Measurements from ENCODE around the gene ANKLE2. TPM values are rescaled to one million over a fixed set of nuclear protein-coding genes. Genes with fewer than 3 reads are reported as not detected.
A peak's percentile ranks its signal among the peaks of the same experiment; 100 is the strongest.

Gene ANKLE2
- total and polyA plus RNA-seq, 2 of the 13 experiments (the other 11 are each of a cell fraction or from before 2014, with no cell fraction given), result 35.3 to 37.1 TPM

DNA sequence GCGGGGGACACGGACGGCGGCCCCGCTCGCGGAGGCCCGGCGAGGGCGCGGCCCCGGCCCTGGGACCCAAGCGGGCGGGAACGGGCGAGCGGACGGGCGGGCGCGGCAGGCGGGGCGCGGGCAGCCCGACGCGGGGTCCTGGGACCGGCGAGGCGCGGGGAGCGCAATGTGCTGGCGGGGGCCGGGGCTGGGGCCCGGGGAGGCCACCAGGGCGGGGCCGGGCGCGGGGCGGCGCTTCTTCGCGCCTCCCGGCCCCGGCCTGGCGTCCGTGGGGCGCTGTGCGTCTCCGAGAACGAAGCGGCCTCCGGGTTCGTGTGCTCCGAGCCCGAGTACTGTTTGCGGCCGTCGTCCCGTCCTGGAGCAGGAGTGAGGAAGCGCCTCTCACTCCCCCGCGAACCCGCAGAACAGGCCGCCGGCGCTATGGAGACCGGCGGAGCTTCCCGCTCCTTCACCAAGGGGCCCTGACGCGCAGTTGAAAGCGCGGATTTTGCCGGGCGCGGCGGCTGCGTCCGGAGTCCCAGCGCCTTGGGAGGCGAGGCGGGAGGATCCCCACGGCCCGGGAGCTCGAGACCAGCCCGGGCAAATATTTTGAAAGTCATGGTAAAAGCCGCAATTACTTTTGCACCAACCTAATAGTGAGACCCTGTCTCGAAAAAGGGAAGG is 420 bp upstream of the ANKLE2 start (continued):
- TF ChIP-seq, protein P1, sequence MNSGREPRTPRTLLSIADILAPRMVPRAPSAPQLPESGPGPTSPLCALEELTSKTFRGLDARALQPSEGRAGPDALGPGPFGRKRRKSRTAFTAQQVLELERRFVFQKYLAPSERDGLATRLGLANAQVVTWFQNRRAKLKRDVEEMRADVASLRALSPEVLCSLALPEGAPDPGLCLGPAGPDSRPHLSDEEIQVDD (CRISPR knock-in tag; IDR thresholded peaks at IDR 0.05; ENCODE audit: borderline replicate concordance), result no peak
- TF ChIP-seq ETV5 (CRISPR knock-in tag; IDR thresholded peaks at IDR 0.05; ENCODE audit: borderline replicate concordance), result peak; percentile 57; the same call in 1 of the 2 replicates
- peak; percentile 59 for TF ChIP-seq PHF5A (CRISPR knock-in tag; IDR thresholded peaks at IDR 0.05; ENCODE audit: low read depth, unreplicated experiment)
- TF ChIP-seq ZSCAN31 (CRISPR knock-in tag; IDR thresholded peaks at IDR 0.05; ENCODE audit: low read depth), result peak; percentile 52; the same call in 1 of the 2 replicates
- TF ChIP-seq, protein P2, sequence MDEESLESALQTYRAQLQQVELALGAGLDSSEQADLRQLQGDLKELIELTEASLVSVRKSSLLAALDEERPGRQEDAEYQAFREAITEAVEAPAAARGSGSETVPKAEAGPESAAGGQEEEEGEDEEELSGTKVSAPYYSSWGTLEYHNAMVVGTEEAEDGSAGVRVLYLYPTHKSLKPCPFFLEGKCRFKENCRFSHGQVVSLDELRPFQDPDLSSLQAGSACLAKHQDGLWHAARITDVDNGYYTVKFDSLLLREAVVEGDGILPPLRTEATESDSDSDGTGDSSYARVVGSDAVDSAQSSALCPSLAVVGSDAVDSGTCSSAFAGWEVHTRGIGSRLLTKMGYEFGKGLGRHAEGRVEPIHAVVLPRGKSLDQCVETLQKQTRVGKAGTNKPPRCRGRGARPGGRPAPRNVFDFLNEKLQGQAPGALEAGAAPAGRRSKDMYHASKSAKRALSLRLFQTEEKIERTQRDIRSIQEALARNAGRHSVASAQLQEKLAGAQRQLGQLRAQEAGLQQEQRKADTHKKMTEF (CRISPR knock-in tag; IDR thresholded peaks at IDR 0.05), result peak; percentile 83
- TF ChIP-seq ZNF629 (CRISPR knock-in tag; conservative IDR thresholded peaks at IDR 0.05), result 0 out of 2 replicates have a peak, but pooled peaks have one; percentile 25
- TF ChIP-seq ZBTB8A (CRISPR knock-in tag; IDR thresholded peaks at IDR 0.05; ENCODE audit: borderline replicate concordance, low read depth), result no peak
- no peak for TF ChIP-seq ZNF10 (CRISPR knock-in tag; IDR thresholded peaks at IDR 0.05; ENCODE audit: borderline replicate concordance, low read depth)
- TF ChIP-seq, protein P3, sequence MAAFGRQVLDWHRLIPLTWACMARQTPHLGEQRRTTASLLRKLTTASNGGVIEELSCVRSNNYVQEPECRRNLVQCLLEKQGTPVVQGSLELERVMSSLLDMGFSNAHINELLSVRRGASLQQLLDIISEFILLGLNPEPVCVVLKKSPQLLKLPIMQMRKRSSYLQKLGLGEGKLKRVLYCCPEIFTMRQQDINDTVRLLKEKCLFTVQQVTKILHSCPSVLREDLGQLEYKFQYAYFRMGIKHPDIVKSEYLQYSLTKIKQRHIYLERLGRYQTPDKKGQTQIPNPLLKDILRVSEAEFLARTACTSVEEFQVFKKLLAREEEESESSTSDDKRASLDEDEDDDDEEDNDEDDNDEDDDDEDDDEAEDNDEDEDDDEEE (CRISPR knock-in tag; IDR thresholded peaks at IDR 0.05), result no peak
- no peak for TF ChIP-seq ZNF737 (CRISPR knock-in tag; IDR thresholded peaks at IDR 0.05; ENCODE audit: borderline replicate concordance)
- TF ChIP-seq PHF8 (CRISPR knock-in tag; IDR thresholded peaks at IDR 0.05), result peak; percentile 96
- peak; percentile 42; the same call in 1 of the 2 replicates for TF ChIP-seq ZNF33B (CRISPR knock-in tag; IDR thresholded peaks at IDR 0.05)
- TF ChIP-seq ZBTB42 (CRISPR knock-in tag; IDR thresholded peaks at IDR 0.05), result no peak
- peak; percentile 80 for TF ChIP-seq ZMAT3 (CRISPR knock-in tag; conservative IDR thresholded peaks at IDR 0.05)
- TF ChIP-seq ZSCAN20 (CRISPR knock-in tag; IDR thresholded peaks at IDR 0.05; ENCODE audit: borderline replicate concordance), result peak; percentile 55; the same call in 1 of the 2 replicates
- TF ChIP-seq, protein P4, sequence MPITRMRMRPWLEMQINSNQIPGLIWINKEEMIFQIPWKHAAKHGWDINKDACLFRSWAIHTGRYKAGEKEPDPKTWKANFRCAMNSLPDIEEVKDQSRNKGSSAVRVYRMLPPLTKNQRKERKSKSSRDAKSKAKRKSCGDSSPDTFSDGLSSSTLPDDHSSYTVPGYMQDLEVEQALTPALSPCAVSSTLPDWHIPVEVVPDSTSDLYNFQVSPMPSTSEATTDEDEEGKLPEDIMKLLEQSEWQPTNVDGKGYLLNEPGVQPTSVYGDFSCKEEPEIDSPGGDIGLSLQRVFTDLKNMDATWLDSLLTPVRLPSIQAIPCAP (CRISPR knock-in tag; IDR thresholded peaks at IDR 0.05; ENCODE audit: low read depth), result no peak
- no peak for TF ChIP-seq SRF (IDR thresholded peaks at IDR 0.05; ENCODE audit: low read depth, low read length)
- peak; percentile 78; the same call in 1 of the 2 replicates for TF ChIP-seq KLF12 (CRISPR knock-in tag; IDR thresholded peaks at IDR 0.05; ENCODE audit: borderline replicate concordance)
- 0 out of 2 replicates have a peak, but pooled peaks have one; percentile 21 for TF ChIP-seq ZKSCAN5 (CRISPR knock-in tag; IDR thresholded peaks at IDR 0.05)
- peak; percentile 80 for TF ChIP-seq ZNF766 (CRISPR knock-in tag; IDR thresholded peaks at IDR 0.05; ENCODE audit: borderline replicate concordance)
- no peak for TF ChIP-seq CC2D1A (CRISPR knock-in tag; IDR thresholded peaks at IDR 0.05)
- no peak for TF ChIP-seq ZSCAN30 (CRISPR knock-in tag; IDR thresholded peaks at IDR 0.05)
- peak; percentile 96 for TF ChIP-seq ZFY (CRISPR knock-in tag; IDR thresholded peaks at IDR 0.05)
- TF ChIP-seq, protein P5, sequence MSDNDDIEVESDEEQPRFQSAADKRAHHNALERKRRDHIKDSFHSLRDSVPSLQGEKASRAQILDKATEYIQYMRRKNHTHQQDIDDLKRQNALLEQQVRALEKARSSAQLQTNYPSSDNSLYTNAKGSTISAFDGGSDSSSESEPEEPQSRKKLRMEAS (IDR thresholded peaks at IDR 0.05), result peak; percentile 65
- TF ChIP-seq, protein P6, sequence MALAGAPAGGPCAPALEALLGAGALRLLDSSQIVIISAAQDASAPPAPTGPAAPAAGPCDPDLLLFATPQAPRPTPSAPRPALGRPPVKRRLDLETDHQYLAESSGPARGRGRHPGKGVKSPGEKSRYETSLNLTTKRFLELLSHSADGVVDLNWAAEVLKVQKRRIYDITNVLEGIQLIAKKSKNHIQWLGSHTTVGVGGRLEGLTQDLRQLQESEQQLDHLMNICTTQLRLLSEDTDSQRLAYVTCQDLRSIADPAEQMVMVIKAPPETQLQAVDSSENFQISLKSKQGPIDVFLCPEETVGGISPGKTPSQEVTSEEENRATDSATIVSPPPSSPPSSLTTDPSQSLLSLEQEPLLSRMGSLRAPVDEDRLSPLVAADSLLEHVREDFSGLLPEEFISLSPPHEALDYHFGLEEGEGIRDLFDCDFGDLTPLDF (CRISPR knock-in tag; IDR thresholded peaks at IDR 0.05), result peak; percentile 74
- TF ChIP-seq ZNF781 (CRISPR knock-in tag; IDR thresholded peaks at IDR 0.05; ENCODE audit: borderline replicate concordance, not compliant biosample characterization), result peak; percentile 70
